ENCODE measurements around the gene CAPN7. TPM values are rescaled to one million over a fixed set of nuclear protein-coding genes. Genes with fewer than 3 reads are reported as not detected.
A peak's percentile ranks its signal among the peaks of the same experiment; 100 is the strongest.

The CAPN7 gene
- polyA plus RNA-seq (2013), result 12.7 and 14.3 TPM in 2 replicates

DNA sequence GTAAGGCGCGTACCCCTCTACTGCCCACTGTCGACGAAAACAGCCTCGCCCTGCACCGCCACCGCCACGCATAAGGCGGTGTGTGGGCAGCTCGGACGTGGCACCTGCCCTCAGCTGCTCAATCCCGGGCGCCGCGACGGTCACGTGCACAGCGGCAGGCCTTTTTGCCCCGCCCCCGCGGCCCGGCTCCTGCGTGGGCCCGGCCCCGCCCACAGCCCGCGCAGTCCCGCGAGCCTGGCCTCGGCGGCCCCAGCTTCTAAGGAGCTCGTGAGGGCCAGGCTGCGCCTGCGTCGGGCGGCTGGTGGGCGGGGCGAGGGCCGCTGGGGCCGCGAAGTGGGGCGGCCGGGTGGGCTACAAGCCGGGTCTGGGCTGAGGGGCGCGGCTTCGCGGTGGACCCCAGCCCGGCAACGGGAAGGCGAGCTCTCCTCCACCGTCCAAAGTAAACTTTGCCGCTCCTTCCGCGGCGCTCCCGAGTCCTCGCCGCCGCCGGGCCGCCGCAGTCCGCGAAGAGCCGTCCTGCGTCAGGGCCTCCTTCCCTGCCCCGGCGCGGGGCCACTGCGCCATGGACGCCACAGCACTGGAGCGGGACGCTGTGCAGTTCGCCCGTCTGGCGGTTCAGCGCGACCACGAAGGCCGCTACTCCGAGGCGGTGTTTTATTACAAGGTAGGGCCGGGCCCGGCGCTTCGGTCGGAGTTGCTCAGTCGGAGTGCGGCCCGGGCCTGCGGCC is at the start of gene CAPN7:
Gene CAPN7, plus strand, starts transcription at position 313 of the 728 bp plus-strand sequence. Its CDS starts 250 bp downstream, at position 563.
- no CpG with 5 or more reads among the region's 92 CpGs for WGBS (ENCODE audit: extremely low coverage, insufficient coverage, insufficient read length)
- Histone ChIP-seq H3K18ac (ENCODE audit: low read length) (peak within 1 kb of the TSS; percentile 54), H4K12ac (ENCODE audit: low read depth, low read length) (peak within 1 kb of the TSS; percentile 79), H2BK120ac (ENCODE audit: insufficient read depth, low read length, poor library complexity) (peak within 1 kb of the TSS; percentile 26), H2BK5ac (ENCODE audit: low read depth, low read length, poor library complexity) (peak within 1 kb of the TSS; percentile 50), H3K23ac (ENCODE audit: low read length) (peak within 1 kb of the TSS; percentile 8), H4K91ac (ENCODE audit: low read depth, low read length) (peak within 1 kb of the TSS; percentile 70), H3K9me3 (ENCODE audit: insufficient read depth, low read depth, low read length) (no peaks in the 10 kb centered on the region), H2AK5ac (ENCODE audit: low read length) (no peak within 1 kb of the TSS), H3K79me2 (ENCODE audit: control insufficient read depth, insufficient read depth, low read length, poor library complexity) (peaks cover 8% of the 10 kb centered on the region), H3K27ac (ENCODE audit: low read depth, low read length) (peak within 1 kb of the TSS; percentile 72), H3K14ac (ENCODE audit: low read length) (peak within 1 kb of the TSS; percentile 75), H3K9ac (ENCODE audit: low read length) (peak within 1 kb of the TSS; percentile 98), H3K4me1 (ENCODE audit: control insufficient read depth in 1 of 2, insufficient read depth in 2 of 2, low read length in 2 of 2) (peaks cover 0 to 2% of the 10 kb centered on the region in 2 experiments), H4K8ac (ENCODE audit: low read depth, low read length) (peak within 1 kb of the TSS; percentile 90), H2BK12ac (ENCODE audit: low read length) (no peak within 1 kb of the TSS), H3K27me3 (ENCODE audit: insufficient read depth, low read length) (no peaks in the 10 kb centered on the region), H3K4me2 (ENCODE audit: low read length) (peak within 1 kb of the TSS; percentile 85), H3K36me3 (ENCODE audit: control insufficient read depth in 1 of 2, insufficient read depth in 2 of 2, low read length in 2 of 2) (peaks cover 0 to 2% of the 10 kb centered on the region in 2 experiments), H3K4me3 (ENCODE audit: low read depth, low read length) (peak within 1 kb of the TSS; percentile 96), H3K4ac (ENCODE audit: low read depth, low read length) (peak within 1 kb of the TSS; percentile 38), H3K79me1 (ENCODE audit: low read length) (peaks cover 6% of the 10 kb centered on the region), H2AFZ (ENCODE audit: insufficient read depth, low read length, poor library complexity) (peak within 1 kb of the TSS; percentile 79)
- DNase-seq, result peak; percentile 95 to 99

DNA sequence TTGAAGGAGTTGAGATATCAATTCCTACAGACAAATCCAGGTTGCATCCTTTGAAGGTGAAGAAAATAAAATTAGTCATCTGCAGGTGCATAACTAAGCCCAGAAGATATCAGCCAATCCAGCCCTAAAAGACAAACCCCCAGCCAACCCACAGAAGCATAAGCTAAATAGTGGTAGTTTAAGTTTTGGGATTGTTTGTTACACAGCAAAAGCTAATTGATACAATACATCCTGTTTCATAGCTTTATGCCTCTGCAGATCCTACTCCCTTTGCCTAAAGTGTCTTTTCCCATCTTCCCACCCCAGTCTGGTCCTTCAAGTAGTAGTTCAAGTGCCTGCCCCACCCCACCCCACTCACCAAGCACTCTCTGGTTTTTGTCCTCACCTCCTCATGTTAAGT is 48.6 kb upstream of the CAPN7 start:
- Histone ChIP-seq H3K4me1 (ENCODE audit: control insufficient read depth in 1 of 2, insufficient read depth in 2 of 2, low read length in 2 of 2) (no peaks in the 10 kb centered on the region), H3K4ac (ENCODE audit: low read depth, low read length) (no peak overlapping the region), H3K4me3 (ENCODE audit: low read depth, low read length) (no peak overlapping the region), H2BK5ac (ENCODE audit: low read depth, low read length, poor library complexity) (no peak overlapping the region), H2AK5ac (ENCODE audit: low read length) (no peak overlapping the region), H4K8ac (ENCODE audit: low read depth, low read length) (no peak overlapping the region), H2AFZ (ENCODE audit: insufficient read depth, low read length, poor library complexity) (no peak overlapping the region), H3K27ac (ENCODE audit: low read depth, low read length) (no peak overlapping the region), H2BK120ac (ENCODE audit: insufficient read depth, low read length, poor library complexity) (no peak overlapping the region), H2BK12ac (ENCODE audit: low read length) (no peak overlapping the region), H4K91ac (ENCODE audit: low read depth, low read length) (no peak overlapping the region), H3K36me3 (ENCODE audit: control insufficient read depth in 1 of 2, insufficient read depth in 2 of 2, low read length in 2 of 2) (no peaks in the 10 kb centered on the region), H3K4me2 (ENCODE audit: low read length) (no peak overlapping the region), H3K14ac (ENCODE audit: low read length) (no peak overlapping the region), H3K18ac (ENCODE audit: low read length) (no peak overlapping the region), H3K9me3 (ENCODE audit: insufficient read depth, low read depth, low read length) (no peaks in the 10 kb centered on the region), H4K12ac (ENCODE audit: low read depth, low read length) (no peak overlapping the region), H3K27me3 (ENCODE audit: insufficient read depth, low read length) (no peaks in the 10 kb centered on the region), H3K79me2 (ENCODE audit: control insufficient read depth, insufficient read depth, low read length, poor library complexity) (no peaks in the 10 kb centered on the region), H3K9ac (ENCODE audit: low read length) (no peak overlapping the region), H3K79me1 (ENCODE audit: low read length) (no peaks in the 10 kb centered on the region), H3K23ac (ENCODE audit: low read length) (no peak overlapping the region)
- no peak for DNase-seq

DNA sequence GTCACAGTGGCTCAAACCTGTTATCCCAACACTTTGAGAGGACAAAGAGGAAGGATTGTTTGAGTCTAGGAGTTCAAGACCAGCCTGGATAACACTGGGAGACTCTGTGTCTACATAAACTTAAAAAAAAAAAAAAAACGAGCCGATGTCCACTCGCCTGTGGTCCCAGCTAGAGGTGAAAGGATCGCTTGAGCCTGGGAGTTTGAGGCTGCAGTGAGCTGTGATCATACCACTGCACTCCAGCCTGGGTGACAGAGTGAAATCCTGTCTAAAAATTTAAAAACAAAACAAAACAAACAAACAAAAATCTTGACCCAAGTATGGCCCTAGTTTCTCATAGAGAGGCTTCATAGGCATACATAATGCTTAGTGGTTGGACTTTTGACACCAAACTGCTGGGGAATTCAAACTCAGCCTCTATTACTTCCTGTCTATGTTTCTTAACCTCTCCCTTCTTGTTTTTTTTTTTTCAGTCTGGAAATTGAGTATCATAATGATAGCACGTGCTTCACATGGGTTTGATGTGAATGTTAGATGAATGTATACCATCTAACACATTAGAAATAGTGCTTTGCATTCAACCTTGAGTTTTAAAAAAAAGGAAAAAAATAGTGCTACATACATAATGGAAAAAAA is 46.4 kb upstream of the CAPN7 start:
- H3K36me3 ChIP-seq (ENCODE audit: control insufficient read depth in 1 of 2, insufficient read depth in 2 of 2, low read length in 2 of 2), result no peaks in the 10 kb centered on the region

DNA sequence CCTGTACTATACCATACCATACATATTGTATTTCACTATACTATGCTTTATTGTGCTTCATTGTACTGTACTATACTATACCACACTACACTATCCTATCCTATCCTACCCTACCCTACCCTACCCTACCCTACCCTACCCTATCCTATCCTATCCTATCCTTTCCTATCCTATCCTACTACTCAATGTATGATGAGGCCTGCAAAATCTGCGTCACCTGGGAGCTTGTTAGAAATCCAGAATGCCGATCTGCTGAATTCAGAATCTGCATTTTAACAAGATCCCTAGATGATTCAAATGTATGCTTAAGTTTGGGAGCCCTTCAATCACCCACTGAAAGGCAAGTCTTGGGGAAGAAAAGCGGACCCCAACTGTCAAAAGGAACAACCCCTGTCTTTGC is 45.4 kb upstream of the CAPN7 start:
- Histone ChIP-seq H3K36me3 (ENCODE audit: control insufficient read depth in 1 of 2, insufficient read depth in 2 of 2, low read length in 2 of 2) (no peaks in the 10 kb centered on the region), H4K12ac (ENCODE audit: low read depth, low read length) (no peak overlapping the region), H3K4me3 (ENCODE audit: low read depth, low read length) (no peak overlapping the region), H3K4me1 (ENCODE audit: control insufficient read depth in 1 of 2, insufficient read depth in 2 of 2, low read length in 2 of 2) (no peaks in the 10 kb centered on the region), H2BK5ac (ENCODE audit: low read depth, low read length, poor library complexity) (no peak overlapping the region), H3K9me3 (ENCODE audit: insufficient read depth, low read depth, low read length) (peaks cover 4% of the 10 kb centered on the region), H3K4me2 (ENCODE audit: low read length) (no peak overlapping the region), H3K18ac (ENCODE audit: low read length) (no peak overlapping the region), H2AFZ (ENCODE audit: insufficient read depth, low read length, poor library complexity) (no peak overlapping the region), H2BK12ac (ENCODE audit: low read length) (no peak overlapping the region), H3K14ac (ENCODE audit: low read length) (no peak overlapping the region), H4K91ac (ENCODE audit: low read depth, low read length) (no peak overlapping the region), H3K79me1 (ENCODE audit: low read length) (no peaks in the 10 kb centered on the region), H4K8ac (ENCODE audit: low read depth, low read length) (no peak overlapping the region), H3K23ac (ENCODE audit: low read length) (no peak overlapping the region), H3K9ac (ENCODE audit: low read length) (no peak overlapping the region), H3K27ac (ENCODE audit: low read depth, low read length) (no peak overlapping the region), H3K4ac (ENCODE audit: low read depth, low read length) (no peak overlapping the region), H2AK5ac (ENCODE audit: low read length) (no peak overlapping the region), H2BK120ac (ENCODE audit: insufficient read depth, low read length, poor library complexity) (no peak overlapping the region), H3K27me3 (ENCODE audit: insufficient read depth, low read length) (no peaks in the 10 kb centered on the region), H3K79me2 (ENCODE audit: control insufficient read depth, insufficient read depth, low read length, poor library complexity) (no peaks in the 10 kb centered on the region)
- WGBS (ENCODE audit: extremely low coverage, insufficient coverage, insufficient read length), result no CpG with 5 or more reads among the region's 3 CpGs
- no peak for DNase-seq

More for the DNA sequence above, 46.4 kb upstream of the CAPN7 start:
- no peak overlapping the region for H3K9ac ChIP-seq (ENCODE audit: low read length)
- no peak overlapping the region for H4K12ac ChIP-seq (ENCODE audit: low read depth, low read length)
- no peak overlapping the region for H3K27ac ChIP-seq (ENCODE audit: low read depth, low read length)
- H2BK5ac ChIP-seq (ENCODE audit: low read depth, low read length, poor library complexity), result no peak overlapping the region
- H4K8ac ChIP-seq (ENCODE audit: low read depth, low read length), result no peak overlapping the region
- no peak overlapping the region for H4K91ac ChIP-seq (ENCODE audit: low read depth, low read length)
- no peak overlapping the region for H3K14ac ChIP-seq (ENCODE audit: low read length)
- no peak overlapping the region for H3K4me3 ChIP-seq (ENCODE audit: low read depth, low read length)
- no peak overlapping the region for H3K23ac ChIP-seq (ENCODE audit: low read length)
- H3K4me2 ChIP-seq (ENCODE audit: low read length), result no peak overlapping the region
- DNase-seq, result no peak
- H2AK5ac ChIP-seq (ENCODE audit: low read length), result no peak overlapping the region
- H2AFZ ChIP-seq (ENCODE audit: insufficient read depth, low read length, poor library complexity), result no peak overlapping the region
- H3K9me3 ChIP-seq (ENCODE audit: insufficient read depth, low read depth, low read length), result peaks cover 1% of the 10 kb centered on the region
- no peaks in the 10 kb centered on the region for H3K4me1 ChIP-seq (ENCODE audit: control insufficient read depth in 1 of 2, insufficient read depth in 2 of 2, low read length in 2 of 2)
- H3K79me2 ChIP-seq (ENCODE audit: control insufficient read depth, insufficient read depth, low read length, poor library complexity), result no peaks in the 10 kb centered on the region
- no peaks in the 10 kb centered on the region for H3K27me3 ChIP-seq (ENCODE audit: insufficient read depth, low read length)
- no peaks in the 10 kb centered on the region for H3K79me1 ChIP-seq (ENCODE audit: low read length)
- no peak overlapping the region for H2BK120ac ChIP-seq (ENCODE audit: insufficient read depth, low read length, poor library complexity)
- H2BK12ac ChIP-seq (ENCODE audit: low read length), result no peak overlapping the region
- WGBS (ENCODE audit: extremely low coverage, insufficient coverage, insufficient read length), result no CpG with 5 or more reads among the region's 5 CpGs
- no peak overlapping the region for H3K18ac ChIP-seq (ENCODE audit: low read length)
- H3K4ac ChIP-seq (ENCODE audit: low read depth, low read length), result no peak overlapping the region
